SK-N-MC (cell line): ENCODE measurements around the gene KL.

ENCODE experiments used
- EZH2 ChIP-seq: fragments of 200-600 bp; sonication (generic); IDR thresholded peaks from one replicate; pipeline ENCODE4 v1.6.1; 2017; ENCODE audit warnings: antibody characterized with exemption
- FOXP2 ChIP-seq: optimal IDR thresholded peaks from 2 replicates; pipeline ENCODE3; 2011; ENCODE audit warnings: mild to moderate bottlenecking, moderate library complexity; ENCODE audit not compliant: insufficient read depth; ENCODE audit errors: extremely low read length, control extremely low read depth
- POLR2AphosphoS5 ChIP-seq: IDR thresholded peaks from 2 replicates; pipeline ENCODE4 v1.6.1; 2012; ENCODE audit warnings: mild to moderate bottlenecking, low read depth, low read length, borderline replicate concordance

DNA sequence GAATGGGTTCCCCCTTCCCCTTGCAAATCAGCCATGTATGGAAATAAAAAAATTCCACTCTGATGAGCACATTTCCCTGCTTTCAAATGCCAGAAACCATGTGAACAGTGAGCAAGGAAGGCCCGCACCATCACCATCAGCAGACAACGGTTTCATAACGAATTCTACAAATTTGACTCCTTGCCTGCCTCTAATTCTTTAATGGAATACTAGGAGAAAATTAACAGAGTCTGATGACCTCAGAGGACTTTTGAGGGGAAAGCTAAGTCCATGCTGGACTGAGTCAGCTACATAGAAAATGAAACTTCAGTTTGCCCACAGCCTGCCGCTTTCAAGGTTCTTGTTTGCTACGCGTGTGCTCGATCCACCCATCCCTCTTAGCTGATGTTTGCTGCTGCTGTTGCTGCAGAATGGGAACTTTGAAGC is 46.7 kb upstream of the KL start:
- TF ChIP-seq EZH2 (no peak), POLR2AphosphoS5 (no peak), FOXP2 (no peak)
